ENCODE results near the gene HDAC4. TPM values are rescaled to one million over a fixed set of nuclear protein-coding genes. Genes with fewer than 3 reads are reported as not detected.

The HDAC4 gene
- total RNA-seq, 4 donors from 2014 or later: 21.6 to 72.7 (median 35.2) TPM

GRCh38 chr2:239113171-239113570, 287.6 kb downstream of the HDAC4 start:
- TF ChIP-seq POLR2A (IDR thresholded peaks at IDR 0.05): no peak
- TF ChIP-seq, protein P1, sequence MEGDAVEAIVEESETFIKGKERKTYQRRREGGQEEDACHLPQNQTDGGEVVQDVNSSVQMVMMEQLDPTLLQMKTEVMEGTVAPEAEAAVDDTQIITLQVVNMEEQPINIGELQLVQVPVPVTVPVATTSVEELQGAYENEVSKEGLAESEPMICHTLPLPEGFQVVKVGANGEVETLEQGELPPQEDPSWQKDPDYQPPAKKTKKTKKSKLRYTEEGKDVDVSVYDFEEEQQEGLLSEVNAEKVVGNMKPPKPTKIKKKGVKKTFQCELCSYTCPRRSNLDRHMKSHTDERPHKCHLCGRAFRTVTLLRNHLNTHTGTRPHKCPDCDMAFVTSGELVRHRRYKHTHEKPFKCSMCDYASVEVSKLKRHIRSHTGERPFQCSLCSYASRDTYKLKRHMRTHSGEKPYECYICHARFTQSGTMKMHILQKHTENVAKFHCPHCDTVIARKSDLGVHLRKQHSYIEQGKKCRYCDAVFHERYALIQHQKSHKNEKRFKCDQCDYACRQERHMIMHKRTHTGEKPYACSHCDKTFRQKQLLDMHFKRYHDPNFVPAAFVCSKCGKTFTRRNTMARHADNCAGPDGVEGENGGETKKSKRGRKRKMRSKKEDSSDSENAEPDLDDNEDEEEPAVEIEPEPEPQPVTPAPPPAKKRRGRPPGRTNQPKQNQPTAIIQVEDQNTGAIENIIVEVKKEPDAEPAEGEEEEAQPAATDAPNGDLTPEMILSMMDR (IDR thresholded peaks at IDR 0.05): no peak
- Histone ChIP-seq H3K27ac (peak overlapping the region in 3 of 4 donors; percentile 69 to 75 (median 72)), H3K36me3 (peaks cover 10 to 72% (median 13%) of the 10 kb centered on the region in 3 donors)

GRCh38 chr2:239112127-239112774, 288.6 kb downstream of the HDAC4 start:
- WGBS, 2 donors: 65 to 73% methylated on average over 3 to 4 of the region's 14 CpGs
- Histone ChIP-seq H3K36me3 (peaks cover 13 to 82% (median 13%) of the 10 kb centered on the region in 3 donors), H3K27me3 (no peaks in the 10 kb centered on the region), H3K4me1 (peaks cover 12 to 49% (median 19%) of the 10 kb centered on the region in 3 donors), H3K4me3 (no peak overlapping the region), H3K9me3 (no peaks in the 10 kb centered on the region), H3K27ac (peak overlapping the region in 3 of 4 donors; percentile 72 to 81 (median 75))
- intact Hi-C loops (cut with DNase I): no loop called here
- no peak for TF ChIP-seq POLR2A (IDR thresholded peaks at IDR 0.05)
- TF ChIP-seq, protein P1 (IDR thresholded peaks at IDR 0.05): no peak
- no peak for DNase-seq

More at GRCh38 chr2:239113171-239113570, 287.6 kb downstream of the HDAC4 start:
- WGBS, 2 donors: 44 to 54% methylated on average over 12 of the region's 12 CpGs
- Histone ChIP-seq H3K27me3 (no peaks in the 10 kb centered on the region), H3K9me3 (no peaks in the 10 kb centered on the region), H3K4me3 (no peak overlapping the region), H3K4me1 (peaks cover 12 to 54% (median 19%) of the 10 kb centered on the region in 3 donors)
- intact Hi-C loops (cut with DNase I): no loop called here
- no peak for DNase-seq

DNA sequence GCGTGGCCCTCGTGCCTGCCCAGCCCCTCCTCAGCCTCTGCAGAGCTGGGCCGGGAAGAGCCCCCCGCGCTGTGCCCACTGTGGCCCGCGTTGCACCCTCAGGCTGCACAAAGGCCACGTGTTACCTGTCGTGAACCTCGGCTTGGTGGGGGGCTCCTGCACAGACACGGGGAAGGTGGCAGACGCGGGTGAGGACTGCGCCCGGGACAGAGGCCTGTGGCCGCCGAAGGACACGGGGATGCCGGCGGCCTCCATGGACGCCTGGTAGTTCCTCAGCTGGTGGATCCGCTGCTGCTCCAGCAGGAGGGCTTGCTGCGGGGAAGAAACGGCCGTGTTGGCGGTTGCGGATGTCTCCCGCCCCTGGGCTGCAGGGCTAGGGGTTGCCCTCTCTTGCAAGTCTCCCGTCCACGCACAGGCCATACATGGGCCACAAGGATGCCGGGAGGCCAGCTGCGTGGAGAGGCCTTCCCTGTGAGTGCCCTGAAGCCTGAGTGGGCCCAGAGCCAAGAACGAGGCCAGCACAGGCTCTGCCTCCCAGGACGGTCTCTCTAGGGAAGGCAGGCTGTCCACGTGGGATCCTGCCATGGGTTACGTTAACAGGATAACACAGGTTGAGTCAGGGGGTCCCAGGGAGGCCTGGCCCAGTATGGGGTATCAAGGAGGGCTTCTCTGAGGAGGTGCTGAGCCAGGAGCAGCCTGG, 289.3 kb downstream of the HDAC4 start:
- Histone ChIP-seq H3K27me3 (no peaks in the 10 kb centered on the region), H3K27ac (peak overlapping the region; percentile 23 to 81 (median 74)), H3K4me3 (no peak overlapping the region), H3K36me3 (peaks cover 17 to 88% (median 17%) of the 10 kb centered on the region in 3 donors), H3K9me3 (no peaks in the 10 kb centered on the region), H3K4me1 (peaks cover 12 to 42% (median 19%) of the 10 kb centered on the region in 3 donors)
- DNase-seq: no peak
- intact Hi-C loops (cut with DNase I): no loop called here
- TF ChIP-seq, protein P1 (IDR thresholded peaks at IDR 0.05): no peak
- no peak for TF ChIP-seq POLR2A (IDR thresholded peaks at IDR 0.05)
- WGBS, 2 donors: no CpG with 5 or more reads among the region's 36 CpGs

DNA sequence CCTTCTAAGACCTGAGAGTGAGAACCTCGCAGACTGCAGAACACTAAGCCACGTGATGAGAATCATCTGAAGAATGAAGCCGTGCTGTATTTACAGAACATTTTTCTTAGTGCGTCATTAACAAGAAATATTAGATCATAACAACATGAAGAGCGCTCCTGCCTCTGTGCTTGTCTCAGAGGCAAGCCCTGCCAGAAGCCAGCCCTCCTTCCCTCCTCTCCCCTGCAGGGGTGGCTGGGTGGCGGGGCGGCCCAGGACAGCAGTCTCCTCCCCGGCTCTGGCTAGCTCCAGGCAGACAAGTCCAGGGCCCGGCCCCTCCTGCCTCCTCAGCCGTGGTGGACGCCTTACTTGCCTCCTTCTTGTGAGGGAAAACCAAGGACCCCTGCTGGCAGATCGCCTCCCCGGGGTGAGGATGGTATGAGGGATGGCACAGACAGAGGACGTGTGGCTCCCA, 290.2 kb downstream of the HDAC4 start:
- H3K27me3 ChIP-seq: no peaks in the 10 kb centered on the region
- H3K4me1 ChIP-seq: peaks cover 12 to 40% (median 19%) of the 10 kb centered on the region in 3 donors
- H3K4me3 ChIP-seq: no peak overlapping the region
- intact Hi-C loops (cut with DNase I): no loop called here
- WGBS, 2 donors: 59 to 62% methylated on average over 4 to 8 of the region's 14 CpGs
- DNase-seq: no peak
- peak overlapping the region; percentile 23 to 81 (median 74) for H3K27ac ChIP-seq
- TF ChIP-seq, protein P1 (IDR thresholded peaks at IDR 0.05): no peak
- TF ChIP-seq POLR2A (IDR thresholded peaks at IDR 0.05): no peak
- no peaks in the 10 kb centered on the region for H3K9me3 ChIP-seq
- H3K36me3 ChIP-seq: peaks cover 17 to 88% (median 21%) of the 10 kb centered on the region in 3 donors
